Fibroblast of pulmonary artery (primary cell): ENCODE measurements around the gene IDI2.
"Not testable (repeated sequence)": the region's sequence is repeated elsewhere in the genome, so short reads cannot be mapped to it uniquely, and the experiment has no call there.

Experiments used
- DNase-seq: peaks from one replicate; pipeline ENCODE4 v3.0.0-alpha.2; 2010; ENCODE audit warnings: low read depth
- H3K4me3 ChIP-seq: replicated peaks from 2 replicates; pipeline ENCODE4 v1.5.1; 2011; ENCODE audit warnings: low read depth, mild to moderate bottlenecking, control low read depth, low read length, moderate library complexity
- TF ChIP-seq, protein P1 (sequence below): IDR thresholded peaks from 2 replicates; pipeline ENCODE4 v1.5.1; 2011; ENCODE audit warnings: mild to moderate bottlenecking, control low read depth, low read length, inconsistent platforms; ENCODE audit errors: missing control alignments

The IDI2 gene

DNA sequence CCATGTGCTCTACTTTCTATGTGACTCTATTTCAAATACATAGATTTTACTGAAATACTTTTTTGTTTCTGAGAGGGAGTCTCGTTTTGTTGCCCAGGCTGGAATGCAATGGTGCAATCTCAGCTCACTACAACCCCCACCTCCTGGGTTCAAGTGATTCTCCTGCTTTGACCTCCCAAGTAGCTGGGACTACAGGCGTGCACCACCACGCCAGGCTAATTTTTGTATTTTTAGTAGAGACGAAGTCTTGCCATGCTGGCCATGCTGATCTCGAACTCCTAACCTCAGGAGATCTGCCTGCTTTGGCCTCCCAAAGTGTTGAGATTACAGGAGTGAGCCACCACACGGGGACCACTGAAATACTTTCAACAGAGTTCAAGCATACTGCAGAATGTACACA, 19.8 kb upstream of the IDI2 start:
- peak overlapping the region; percentile 46 for H3K4me3 ChIP-seq
- TF ChIP-seq, protein P1, sequence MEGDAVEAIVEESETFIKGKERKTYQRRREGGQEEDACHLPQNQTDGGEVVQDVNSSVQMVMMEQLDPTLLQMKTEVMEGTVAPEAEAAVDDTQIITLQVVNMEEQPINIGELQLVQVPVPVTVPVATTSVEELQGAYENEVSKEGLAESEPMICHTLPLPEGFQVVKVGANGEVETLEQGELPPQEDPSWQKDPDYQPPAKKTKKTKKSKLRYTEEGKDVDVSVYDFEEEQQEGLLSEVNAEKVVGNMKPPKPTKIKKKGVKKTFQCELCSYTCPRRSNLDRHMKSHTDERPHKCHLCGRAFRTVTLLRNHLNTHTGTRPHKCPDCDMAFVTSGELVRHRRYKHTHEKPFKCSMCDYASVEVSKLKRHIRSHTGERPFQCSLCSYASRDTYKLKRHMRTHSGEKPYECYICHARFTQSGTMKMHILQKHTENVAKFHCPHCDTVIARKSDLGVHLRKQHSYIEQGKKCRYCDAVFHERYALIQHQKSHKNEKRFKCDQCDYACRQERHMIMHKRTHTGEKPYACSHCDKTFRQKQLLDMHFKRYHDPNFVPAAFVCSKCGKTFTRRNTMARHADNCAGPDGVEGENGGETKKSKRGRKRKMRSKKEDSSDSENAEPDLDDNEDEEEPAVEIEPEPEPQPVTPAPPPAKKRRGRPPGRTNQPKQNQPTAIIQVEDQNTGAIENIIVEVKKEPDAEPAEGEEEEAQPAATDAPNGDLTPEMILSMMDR, result no peak
- DNase-seq, result no peak

DNA sequence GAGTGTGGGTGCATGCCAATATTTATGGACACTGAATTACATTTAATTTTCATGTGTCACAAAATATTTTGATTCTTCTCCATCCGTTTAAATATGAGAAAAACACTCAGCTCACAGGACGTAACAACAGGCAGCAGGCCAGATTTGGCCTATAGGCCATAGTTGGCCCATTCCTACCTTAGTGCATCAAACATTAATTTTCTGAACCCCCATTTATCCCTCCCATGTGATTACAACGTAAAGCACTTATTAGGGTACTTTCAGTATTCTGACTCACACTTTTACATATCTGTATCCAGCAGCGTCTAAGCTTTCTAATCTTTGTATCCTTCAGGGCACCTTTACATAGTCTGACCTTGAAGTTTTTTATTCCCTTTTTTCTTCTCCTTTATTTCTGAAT, 19.3 kb upstream of the IDI2 start:
- peak overlapping the region; percentile 6 for H3K4me3 ChIP-seq
- no peak for DNase-seq
- TF ChIP-seq, protein P1, result no peak

GRCh38 chr10:1044146-1044545, 18.5 kb upstream of the IDI2 start:
- H3K4me3 ChIP-seq, result no peak overlapping the region
- TF ChIP-seq, protein P1, result no peak
- DNase-seq, result no peak

DNA sequence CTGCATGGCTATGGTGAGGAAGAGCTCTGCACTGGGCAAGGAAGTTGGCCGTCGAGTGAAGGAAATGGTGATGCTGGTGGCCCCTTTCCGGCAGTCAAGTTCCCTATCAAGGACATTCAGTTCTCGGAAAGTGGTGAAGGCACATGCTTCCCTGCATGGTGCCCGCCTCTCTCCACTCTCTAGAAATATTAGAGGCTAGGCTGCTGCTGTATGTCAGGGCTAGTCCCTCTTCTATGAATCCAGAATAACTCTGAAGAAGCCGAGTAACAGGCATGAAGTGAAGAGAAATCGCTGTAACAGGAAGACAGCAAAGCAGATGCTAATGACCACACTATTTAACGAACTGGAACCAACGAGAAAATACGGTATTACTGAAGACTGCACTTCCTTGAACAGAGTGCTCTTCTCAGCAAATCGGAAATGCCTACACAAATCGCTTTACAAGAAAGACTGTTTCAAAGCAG, 17.9 kb upstream of the IDI2 start:
- TF ChIP-seq, protein P1, result no peak
- no peak overlapping the region for H3K4me3 ChIP-seq

DNA sequence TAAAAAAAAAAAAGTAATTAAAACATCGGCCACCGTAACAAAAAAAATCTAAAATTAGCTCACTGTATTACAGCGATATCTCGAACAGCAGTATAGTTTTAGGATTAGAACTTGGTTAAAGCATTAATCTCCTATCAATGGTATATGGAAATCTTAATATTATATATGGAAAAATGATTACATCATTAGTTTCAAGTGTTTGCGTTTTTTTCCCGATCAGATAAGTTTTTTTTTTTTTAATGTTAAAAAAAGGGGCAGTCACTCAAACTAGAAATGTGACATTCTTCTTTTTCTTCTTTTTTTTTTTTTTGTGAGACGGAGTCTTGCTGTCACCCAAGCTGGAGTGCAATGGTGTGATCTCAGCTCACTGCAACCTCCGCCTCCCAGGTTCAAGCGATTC, 15.9 kb upstream of the IDI2 start:
- TF ChIP-seq, protein P1, result no peak
- no peak for DNase-seq
- H3K4me3 ChIP-seq, result no peak overlapping the region

More for the DNA sequence above, 17.9 kb upstream of the IDI2 start:
- no peak for DNase-seq

DNA sequence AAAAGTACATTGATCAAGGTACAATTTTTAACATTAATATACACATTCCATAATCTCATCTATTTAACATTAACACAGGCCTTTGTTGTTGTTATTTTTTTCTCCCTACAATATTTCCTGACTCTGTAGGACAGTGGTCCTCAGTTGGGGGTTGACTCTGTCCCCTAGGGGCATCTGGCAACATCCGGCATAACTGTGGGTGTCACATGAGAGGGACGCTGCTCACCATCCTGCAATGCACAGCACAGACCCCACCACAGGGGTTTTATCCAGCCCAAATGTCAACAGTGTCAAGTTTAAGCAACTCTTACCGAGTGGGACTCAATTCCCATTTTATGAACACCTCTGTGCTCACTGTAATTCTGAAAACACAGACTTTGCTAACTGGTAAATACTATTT, 14.5 kb upstream of the IDI2 start:
- DNase-seq, result no peak
- H3K4me3 ChIP-seq, result no peak overlapping the region
- TF ChIP-seq, protein P1, result no peak

DNA sequence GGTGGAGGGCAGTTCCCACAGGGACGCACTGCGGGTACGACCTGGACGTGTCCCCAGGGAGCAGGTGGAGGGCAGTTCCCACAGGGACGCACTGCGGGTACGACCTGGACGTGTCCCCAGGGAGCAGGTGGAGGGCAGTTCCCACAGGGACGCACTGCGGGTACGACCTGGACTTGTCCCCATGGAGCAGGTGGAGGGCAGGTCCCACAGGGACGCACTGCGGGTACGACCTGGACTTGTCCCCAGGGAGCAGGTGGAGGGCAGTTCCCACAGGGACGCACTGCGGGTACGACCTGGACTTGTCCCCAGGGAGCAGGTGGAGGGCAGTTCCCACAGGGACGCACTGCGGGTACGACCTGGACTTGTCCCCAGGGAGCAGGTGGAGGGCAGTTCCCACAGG, 13.1 kb upstream of the IDI2 start:
- DNase-seq, H3K4me3 ChIP-seq: not testable (repeated sequence)
